GM19240 (cell line): Measurements from ENCODE around the gene POLR1A.

Experiments
- DNase-seq: peaks from one replicate; pipeline ENCODE4 v3.0.0; 2011; ENCODE audit warnings: low spot score; ENCODE audit not compliant: insufficient read length

The POLR1A gene

DNA sequence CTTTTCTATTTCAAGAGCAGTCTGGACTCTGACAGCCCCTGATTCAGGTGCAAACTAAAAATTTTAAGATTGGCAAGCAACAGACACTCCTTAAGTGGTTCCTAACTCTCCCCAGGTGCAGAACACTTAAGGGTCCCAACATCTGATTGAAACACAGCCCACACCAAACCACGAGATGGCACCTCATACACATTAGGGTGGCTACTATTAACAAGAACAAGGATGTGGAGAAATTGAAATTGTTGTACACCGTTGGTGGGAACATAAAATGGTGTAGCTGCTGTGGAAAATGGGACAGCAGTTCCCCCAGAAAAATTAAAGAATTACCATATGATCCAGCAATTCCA lies 82.3 kb downstream of the POLR1A start:
- DNase-seq: no peak

DNA sequence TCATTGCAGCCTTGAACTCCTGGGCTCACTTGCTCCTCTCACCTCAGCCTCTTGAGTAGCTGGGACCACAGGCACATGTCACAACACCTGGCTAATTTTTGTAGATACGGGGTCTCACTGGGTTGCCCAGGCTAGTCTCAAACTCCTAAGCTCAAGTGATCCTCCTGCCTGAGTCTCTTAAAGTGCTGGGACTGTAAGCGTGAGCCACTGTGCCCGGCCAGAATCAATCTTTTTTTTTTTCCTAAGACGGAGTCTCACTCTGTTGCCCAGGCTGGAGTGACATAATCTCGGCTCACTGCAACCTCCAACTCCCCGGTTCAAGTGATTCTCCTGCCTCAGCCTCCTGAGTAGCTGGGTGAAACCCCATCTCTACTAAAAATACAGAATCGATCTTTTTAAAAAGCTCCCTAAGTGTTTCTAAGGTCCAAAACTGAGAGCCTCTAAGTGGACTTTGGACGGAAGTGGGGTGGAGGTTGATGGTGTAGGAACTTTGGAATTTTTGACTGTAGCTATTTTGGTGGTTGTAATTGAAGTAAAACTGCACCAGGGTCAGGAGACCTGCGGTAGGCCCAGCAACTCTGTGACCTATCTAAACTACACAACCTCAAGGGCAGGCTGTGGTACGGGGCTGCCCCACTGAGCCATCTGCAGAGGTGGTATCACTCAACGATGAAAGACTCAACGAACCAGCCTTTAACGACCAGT lies 82.9 kb downstream of the POLR1A start:
- no peak for DNase-seq

DNA sequence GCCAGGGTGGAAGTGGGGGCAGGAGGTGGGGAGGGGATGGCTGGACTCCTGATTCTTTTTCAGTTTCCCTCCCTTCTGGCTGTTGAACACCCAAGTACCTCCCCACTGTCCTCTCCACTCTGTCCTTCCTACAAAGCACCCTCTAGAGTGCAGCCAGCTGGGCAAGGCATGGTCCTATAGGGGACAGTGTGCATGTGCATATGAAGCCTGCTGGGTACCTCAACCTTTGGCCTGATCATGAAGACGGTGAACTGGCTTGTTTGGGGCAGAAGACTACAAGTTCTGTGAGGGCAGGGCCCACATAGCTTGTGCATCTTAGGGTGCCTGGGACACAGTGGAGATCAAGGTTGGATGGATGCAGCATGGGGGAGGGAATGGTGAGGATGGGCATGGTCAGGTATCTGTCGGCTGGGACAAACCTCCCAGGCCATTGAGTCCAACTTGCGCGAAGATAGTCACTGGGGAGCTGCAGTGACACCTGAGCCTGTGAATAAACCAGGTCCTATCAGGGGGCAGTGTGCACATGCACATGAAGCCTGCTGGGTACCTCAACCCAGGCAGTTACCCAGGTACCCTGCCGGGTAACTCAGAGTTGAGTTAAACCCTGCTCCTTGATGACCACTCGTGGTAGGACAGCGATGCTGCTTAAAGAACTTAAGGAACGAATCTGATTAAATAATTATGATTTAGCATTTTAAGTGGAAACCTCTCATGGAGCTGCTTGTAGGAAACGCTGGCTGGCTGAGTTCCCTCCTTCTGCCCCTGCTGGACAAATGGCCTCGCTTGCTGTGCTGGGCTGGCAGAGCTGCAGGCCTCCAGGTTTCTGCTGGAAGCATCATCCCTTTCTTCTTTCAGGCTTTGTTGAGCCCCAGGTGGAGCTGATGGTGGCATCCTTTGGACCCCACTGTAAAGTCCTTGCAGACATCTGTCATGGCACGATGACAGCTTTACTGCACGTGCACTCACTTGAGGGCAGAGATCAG lies 84.0 kb downstream of the POLR1A start:
- DNase-seq: no peak

DNA sequence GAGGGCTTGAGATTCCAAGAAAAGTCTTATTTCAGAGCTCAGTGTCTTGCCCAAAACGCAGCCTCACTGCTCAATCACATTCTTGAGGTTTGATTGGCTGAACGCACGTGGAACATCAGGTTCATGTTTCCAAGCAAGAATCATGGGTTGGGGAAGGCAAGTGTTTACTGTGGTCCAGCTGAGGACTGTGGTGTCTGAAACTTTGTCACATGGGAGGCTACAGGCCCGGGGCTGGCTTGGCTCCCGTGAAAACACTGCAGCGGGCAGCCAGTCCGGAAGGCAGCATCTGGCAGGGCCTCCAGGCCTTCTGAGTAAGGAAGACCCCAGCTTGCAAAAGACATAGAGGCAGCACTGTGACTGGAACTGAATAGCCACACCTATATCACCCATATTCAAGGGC lies 84.7 kb downstream of the POLR1A start:
- no peak for DNase-seq

DNA sequence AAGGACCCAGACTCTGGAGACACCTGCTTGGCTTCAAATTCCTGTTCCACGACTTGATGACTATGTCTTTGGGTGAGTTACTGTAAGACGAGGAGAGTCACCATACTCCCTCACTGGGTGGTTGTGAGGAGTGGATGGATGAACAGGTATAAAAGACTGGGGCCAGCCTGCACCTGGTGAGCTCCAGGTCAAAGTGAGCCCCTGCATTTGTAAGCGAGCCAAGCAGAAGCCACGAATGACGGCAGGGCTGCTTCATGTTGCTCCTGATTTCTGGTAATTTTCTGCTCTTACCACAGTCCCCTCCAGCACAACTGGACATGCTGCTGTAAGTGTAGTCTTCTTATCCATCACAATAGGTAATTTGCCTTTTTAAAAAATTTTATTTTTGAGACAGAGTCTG lies 86.6 kb downstream of the POLR1A start:
- DNase-seq: no peak

DNA sequence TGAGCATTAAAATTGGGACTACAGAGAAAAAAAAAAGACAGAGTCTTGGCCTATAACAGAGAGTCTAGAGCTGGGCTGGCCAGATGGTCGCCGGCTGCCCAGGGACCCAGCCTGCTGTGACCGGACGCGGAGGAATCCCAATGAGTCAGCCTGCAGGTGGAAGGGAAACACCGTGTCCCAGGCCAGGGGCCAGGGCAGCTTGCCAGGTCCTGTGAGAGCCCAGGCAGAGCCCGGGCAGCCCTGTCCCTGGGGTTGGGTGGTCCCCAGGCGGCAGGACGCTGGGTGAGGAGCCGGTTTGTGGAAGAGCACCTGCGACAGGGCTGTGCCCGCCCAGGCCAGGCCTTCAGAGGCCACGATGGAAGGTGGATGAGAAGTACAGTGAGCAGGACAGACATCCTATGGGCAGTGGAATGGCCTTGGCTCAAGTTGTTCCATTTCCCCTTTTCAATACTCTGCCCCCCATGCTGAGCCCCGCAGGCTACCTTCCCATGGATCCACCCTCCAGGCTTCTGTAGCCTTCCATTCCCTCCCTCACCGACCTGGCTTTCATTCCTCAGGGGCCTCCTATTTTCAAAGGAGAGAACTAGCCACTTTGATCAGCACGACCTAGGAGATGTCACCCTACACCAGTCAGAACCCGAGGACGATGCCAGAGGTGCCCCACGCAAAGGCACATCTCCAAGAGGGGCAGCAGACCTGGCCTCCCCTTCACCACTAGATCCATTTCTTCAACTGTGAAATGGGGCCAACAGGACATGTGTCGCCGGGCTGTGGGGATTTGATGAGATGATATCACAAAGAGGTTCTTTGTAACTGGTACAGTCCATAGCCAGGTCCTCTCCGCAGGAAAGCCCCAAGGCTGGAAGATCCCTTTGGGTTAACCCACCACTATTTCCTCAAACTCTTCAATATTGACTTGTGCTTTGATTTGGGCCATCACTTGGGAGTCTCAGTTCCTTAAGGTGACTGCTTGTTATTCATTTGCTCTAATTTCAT lies 87.5 kb downstream of the POLR1A start:
- DNase-seq: no peak

DNA sequence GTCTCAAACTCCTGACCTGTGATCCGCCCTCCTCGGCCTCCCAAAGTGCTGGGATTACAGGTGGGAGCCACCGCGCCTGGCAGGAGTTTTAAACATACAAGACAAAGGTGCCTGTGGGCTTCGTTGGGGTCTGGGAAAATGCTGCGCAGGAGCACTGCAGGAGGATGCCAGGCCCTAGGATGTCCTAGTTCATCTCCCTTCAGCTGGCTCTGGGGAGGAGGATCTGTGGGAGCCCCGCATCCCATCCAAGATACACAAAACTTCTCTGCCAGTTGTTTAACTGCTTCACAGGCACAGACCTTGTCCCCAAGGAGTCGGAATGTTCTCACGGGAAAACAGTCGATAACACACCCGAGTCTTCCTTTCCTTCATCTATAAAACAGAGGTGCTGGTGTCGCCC lies 89.1 kb downstream of the POLR1A start:
- DNase-seq: no peak

DNA sequence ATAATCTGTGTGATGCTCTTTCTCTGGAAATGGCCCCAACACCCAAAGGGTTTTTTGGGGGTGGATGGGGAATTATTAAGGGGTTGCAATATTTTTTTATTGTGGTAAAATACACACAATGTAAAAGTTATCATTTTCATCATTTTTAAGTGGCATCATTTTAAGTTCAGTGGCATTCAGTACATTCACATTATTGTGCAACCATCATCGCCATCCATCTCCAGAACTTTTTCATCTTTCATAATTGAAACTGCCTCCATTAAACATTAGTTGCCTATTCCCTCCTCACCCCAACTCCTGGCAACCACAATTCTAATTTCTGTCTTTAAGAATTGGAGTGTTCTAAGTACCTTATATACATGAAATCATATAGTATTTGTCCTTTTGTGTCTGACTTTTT lies 90.0 kb downstream of the POLR1A start:
- no peak for DNase-seq

DNA sequence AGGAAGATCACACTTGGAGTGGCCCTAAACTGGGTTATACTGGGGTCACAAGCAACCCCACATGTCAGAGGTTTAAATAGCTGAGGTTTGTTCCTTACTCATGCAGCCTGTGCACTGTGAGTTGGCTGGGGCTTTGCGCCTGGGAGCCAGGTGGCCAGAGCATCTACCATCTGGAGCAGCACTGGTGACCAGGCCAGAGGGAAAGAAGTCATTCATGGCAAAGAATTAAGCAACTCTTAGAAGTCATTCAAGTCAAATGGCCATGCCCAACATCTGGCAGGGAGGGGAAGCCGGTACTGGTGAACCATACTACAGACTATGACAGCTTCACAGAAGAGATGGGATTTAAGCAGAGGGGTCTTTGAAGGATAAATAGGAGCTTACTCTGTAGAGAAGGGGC lies 90.7 kb downstream of the POLR1A start:
- DNase-seq: no peak

DNA sequence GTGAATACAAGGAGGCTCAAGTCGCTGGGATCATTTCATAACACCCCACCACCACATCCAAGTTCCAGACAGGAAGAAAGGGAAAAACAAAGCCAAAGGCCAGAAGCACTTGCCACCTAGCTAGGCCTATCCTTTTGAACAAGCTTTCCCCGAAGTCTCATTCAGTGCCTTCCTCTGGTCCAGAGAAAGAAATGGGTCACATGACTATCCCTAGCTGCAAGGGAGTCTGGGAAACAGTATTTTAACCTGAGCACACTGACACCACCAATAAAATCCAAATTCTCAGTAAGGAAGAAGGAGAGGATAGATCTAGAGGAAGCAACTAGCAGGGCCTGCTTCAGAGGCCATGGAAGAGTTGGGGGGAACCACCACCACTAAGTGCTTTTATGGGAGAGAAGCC lies 91.2 kb downstream of the POLR1A start:
- DNase-seq: no peak

DNA sequence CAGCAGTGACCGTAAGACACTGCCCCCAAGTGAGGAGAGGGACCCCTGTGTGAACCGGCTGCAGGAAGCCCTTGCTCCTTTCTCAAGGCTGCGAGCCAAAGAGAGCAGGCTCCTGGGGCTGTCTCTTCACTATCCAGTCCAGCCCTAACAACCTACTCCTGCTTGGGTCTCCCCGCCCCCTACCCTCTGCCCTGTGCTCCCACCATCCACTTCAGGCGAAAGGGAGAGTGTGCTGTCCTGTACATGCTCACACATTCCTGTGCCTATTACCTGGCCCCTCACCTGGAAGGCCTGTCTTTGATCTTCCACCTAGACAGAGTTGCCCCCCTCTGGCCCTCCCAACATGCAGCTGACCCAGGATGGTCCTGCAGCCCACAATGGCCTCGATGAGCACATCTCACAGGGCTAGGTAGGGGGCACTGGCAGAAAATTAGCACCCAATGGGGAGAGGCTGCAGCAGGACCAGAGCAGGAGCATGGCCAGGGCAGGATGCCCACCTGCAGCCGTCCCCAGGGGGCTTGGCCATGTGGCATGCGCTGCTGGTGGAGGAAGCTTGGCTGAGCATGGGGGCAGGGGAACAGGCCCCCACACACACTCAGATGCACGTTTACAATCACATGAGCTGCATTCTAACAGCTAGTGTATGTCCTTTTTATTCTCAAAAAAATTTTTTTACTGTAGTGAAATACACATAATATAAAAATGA lies 93.5 kb downstream of the POLR1A start:
- no peak for DNase-seq

DNA sequence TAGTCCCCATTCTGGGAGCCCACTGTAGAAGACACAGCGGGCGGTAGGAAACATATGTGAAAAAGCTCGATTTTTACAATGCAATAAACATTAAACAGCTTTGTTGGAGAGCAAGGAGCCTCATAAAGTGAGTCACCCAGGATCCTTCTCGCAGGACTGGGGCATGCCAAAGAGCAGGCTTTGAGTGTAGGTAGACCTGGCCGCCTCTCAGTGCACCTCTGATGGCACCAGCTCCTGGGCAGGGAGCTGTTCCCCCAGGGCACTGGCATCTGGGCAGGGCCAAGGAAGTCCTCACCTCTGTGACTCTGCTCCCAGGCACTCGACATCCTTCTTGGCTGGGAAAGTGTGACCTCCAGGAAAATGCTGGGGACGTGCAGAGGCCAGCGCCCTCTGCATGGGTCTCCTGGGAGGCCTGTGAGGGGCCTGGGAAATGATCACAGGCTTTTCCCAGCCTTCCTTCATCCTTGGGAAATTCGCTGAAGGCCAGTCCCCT lies 94.2 kb downstream of the POLR1A start:
- DNase-seq: no peak

DNA sequence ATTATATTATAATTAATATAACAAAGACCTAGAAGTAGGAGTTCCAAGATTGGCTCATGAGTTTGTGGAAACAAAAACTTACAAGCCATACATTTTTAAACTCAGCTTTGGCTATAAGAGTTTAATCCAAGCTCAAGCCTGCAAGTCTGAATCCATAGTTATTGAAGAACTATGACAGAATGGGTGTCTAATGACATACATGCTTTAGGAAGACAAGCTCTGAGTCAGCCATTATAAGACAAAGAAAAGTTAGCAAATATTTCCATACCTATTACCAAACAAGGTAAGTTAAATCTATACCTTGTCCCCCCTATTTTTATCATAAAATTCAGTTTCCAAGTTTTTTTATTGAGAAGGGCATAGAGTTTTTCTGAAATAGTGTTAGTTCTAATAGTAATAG lies 95.6 kb downstream of the POLR1A start:
- DNase-seq: no peak

DNA sequence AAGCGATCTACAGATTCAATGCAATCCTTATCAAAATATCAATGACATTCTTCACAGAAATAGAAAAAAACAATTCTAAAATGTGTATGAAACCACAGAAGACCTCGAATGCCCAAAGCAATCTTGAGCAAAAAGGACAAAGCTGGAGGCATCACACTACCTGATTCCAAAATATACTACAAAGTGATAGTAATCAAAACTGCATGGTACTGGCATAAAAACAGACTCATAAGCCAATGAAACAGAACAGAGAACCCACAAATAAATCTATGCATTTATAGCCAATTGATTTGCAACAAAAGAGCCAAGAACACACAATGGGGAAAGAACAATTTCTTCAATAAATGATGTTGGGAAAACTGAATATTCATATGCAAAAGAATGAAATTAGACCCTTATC lies 99.2 kb downstream of the POLR1A start:
- no peak for DNase-seq

DNA sequence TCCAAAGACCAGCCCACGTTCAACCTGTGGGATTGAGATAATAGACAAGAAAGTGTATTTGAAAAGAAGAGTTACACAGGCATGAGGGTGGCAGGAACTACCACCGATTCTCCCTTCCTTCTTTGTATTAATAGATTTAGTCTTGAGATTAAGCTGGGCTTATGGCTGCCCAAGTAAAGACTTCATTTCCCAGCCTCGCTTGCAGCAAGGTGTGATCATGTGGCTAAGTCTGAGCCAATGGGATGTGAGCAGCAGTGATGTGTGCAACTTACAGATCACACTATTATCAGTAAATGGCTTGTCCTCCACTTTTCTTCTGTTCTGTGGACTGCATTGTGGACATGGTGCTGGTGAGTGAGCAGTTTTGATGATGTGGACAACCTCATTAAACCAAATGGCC lies 101.7 kb downstream of the POLR1A start:
- no peak for DNase-seq

DNA sequence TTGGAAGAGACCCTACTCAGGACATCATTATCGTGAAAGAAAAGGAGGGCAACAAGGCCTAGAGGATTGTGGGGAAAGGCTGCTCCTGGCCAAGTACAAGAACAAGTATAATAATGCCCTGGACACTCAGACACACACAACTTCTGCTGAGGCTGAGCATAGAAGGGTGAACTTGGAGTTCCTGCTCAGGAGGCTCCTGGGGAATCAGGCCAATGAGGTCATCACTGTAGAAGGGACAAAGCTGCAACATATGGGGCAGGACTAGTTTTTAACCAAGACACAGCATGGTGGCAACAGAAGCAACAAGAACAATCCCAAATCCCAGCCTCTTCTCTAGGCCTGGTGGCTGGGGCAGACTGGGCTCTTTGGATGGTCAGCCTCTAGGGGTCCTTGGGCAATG lies 102.6 kb downstream of the POLR1A start:
- DNase-seq: no peak

DNA sequence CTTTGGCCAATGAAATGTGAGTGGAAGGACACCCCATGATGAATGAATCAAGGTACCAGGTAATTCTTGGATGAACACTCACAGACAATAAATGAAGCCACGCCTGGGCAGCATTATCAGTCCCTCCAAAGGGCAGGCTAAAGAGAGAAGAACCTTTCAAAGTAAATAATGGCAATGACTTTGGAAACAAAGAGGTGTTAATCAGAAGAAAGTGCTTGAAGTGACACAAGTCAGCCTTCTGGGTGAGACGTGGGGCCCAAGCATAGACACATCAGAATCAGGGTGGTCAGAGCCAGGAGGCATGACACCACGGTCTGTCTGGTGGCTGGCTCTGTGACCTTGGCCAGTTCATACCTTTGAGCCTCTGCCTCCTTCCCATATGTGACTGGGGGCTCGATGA lies 103.3 kb downstream of the POLR1A start:
- no peak for DNase-seq

DNA sequence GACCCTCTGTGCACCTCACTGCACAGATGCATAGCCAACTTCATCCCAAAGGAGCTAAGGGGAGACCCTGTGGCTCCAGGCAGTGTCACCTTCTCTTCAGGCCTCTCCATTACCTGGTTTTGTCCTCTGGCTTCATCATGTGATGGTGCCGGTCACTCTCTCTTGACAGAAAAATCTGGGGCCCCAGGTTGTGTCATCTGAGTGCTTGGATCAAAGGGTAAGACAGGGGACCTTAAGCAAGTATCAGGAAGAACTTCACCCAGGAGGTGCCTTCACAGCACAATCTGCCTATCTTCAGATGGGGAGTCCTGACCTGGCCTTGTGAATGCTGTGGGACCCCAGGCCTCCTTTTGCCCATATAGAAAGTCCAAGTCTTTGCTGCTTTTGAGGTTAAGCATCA lies 104.4 kb downstream of the POLR1A start:
- DNase-seq: no peak

DNA sequence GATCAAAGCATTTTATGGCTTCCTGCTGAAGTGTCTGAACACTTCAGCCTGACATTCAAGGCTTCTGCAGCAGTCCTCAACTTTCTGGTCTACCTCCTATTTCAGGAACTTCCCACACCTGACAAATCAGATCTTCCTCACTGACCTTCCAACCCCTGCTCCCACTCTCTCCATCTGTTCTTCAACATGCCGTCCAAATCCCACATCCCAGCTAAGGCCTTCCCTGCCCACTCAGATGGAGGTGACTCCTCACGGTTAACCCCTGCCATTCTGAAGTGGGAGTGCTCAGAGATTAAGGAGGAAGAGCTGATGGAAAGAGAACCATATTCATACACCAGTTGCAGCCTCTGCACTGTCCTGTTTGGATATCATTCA lies 104.8 kb downstream of the POLR1A start:
- no peak for DNase-seq

DNA sequence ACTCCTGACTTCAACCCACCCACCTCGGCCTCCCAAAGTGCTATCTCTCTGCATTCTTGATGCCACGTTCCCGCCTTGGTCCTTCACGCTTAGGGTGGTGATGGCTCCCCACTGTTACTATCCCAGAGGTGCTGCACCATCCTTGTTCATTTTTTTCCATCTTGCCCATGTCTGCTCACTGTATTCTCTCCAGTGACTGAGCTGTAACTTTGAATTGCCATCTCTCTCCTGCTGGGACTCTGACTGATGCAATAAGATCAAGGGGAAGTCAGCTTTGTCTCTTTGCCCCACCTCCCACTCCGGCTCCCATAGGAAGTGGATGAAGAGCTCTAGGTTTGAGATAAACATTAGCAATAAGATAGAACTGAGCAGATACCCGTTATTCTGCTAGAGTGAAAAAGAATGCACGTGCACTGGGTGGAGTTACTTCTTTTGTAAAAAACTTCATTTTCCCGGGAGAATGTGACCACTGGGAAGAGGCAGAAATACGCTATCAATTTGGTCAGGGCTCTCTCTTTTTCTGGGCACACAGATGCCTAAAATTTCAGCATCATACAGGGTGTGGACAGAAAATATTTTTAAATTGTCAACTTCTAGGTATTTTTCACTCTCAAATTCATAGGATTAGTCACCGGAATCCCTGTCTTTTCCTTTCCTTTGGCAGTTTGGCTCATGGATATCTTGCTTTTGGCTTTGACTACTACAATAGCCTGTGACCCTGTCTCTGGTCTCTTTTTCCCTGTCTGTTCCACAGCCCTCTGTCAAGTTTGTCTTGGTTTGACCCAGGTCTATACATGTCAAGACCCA lies 105.4 kb downstream of the POLR1A start:
- DNase-seq: no peak
